ENCODE data around the gene ZNF836.

The ZNF836 gene

GRCh38 chr19:52197964-52198363 lies 26.5 kb upstream of the ZNF836 start:
- H3K9ac ChIP-seq: no peak overlapping the region
- peaks cover 68% of the 10 kb centered on the region for H3K79me2 ChIP-seq (ENCODE audit: insufficient read depth, low read depth)
- H3K36me3 ChIP-seq (ENCODE audit: insufficient read depth): peaks cover 24% of the 10 kb centered on the region; the same call in 1 of the 2 replicates
- no peak overlapping the region for H3K4me2 ChIP-seq
- H4K20me1 ChIP-seq (ENCODE audit: insufficient read depth): no peaks in the 10 kb centered on the region
- no peak overlapping the region for H3K4me3 ChIP-seq (IDR thresholded peaks at IDR 0.05; ENCODE audit: insufficient read depth, low read depth, low read length)
- H3K4me1 ChIP-seq (ENCODE audit: low read depth, poor library complexity, severe bottlenecking): no peaks in the 10 kb centered on the region
- no peak for TF ChIP-seq CTCF (conservative IDR thresholded peaks at IDR 0.05; ENCODE audit: low read depth, low read length)
- no peak overlapping the region for H2AFZ ChIP-seq (ENCODE audit: low read depth)
- H3K27ac ChIP-seq: no peak overlapping the region
- H3K27me3 ChIP-seq (ENCODE audit: insufficient read depth, low read depth): no peaks in the 10 kb centered on the region

- peaks cover 21% of the 10 kb centered on the region; the same call in 1 of the 2 replicates for H3K36me3 ChIP-seq (ENCODE audit: insufficient read depth)
- no peak for TF ChIP-seq CTCF (conservative IDR thresholded peaks at IDR 0.05; ENCODE audit: low read depth, low read length)
- H3K4me2 ChIP-seq: no peak overlapping the region
- no peak overlapping the region for H3K4me3 ChIP-seq (IDR thresholded peaks at IDR 0.05; ENCODE audit: insufficient read depth, low read depth, low read length)
- H3K4me1 ChIP-seq (ENCODE audit: low read depth, poor library complexity, severe bottlenecking): peaks cover 2% of the 10 kb centered on the region
- H3K27me3 ChIP-seq (ENCODE audit: insufficient read depth, low read depth): no peaks in the 10 kb centered on the region
- peaks cover 83% of the 10 kb centered on the region for H3K79me2 ChIP-seq (ENCODE audit: insufficient read depth, low read depth)
- H2AFZ ChIP-seq (ENCODE audit: low read depth): no peak overlapping the region
- H4K20me1 ChIP-seq (ENCODE audit: insufficient read depth): no peaks in the 10 kb centered on the region
- H3K9ac ChIP-seq: no peak overlapping the region
- no peak overlapping the region for H3K27ac ChIP-seq
These were observed 25.0 kb upstream of the ZNF836 start for GRCh38 chr19:52196256-52196967.

- Histone ChIP-seq H3K27ac (no peak overlapping the region), H3K36me3 (ENCODE audit: insufficient read depth) (peaks cover 13% of the 10 kb centered on the region; the same call in 1 of the 2 replicates), H3K4me3 (IDR thresholded peaks at IDR 0.05; ENCODE audit: insufficient read depth, low read depth, low read length) (no peak overlapping the region)
These were observed 20.5 kb upstream of the ZNF836 start for GRCh38 chr19:52191951-52192350.

GRCh38 chr19:52191389-52191788 lies 20.0 kb upstream of the ZNF836 start:
- H3K27ac ChIP-seq: no peak overlapping the region
- peaks cover 62% of the 10 kb centered on the region for H3K79me2 ChIP-seq (ENCODE audit: insufficient read depth, low read depth)
- H3K4me3 ChIP-seq (IDR thresholded peaks at IDR 0.05; ENCODE audit: insufficient read depth, low read depth, low read length): no peak overlapping the region
- H4K20me1 ChIP-seq (ENCODE audit: insufficient read depth): no peaks in the 10 kb centered on the region
- H3K27me3 ChIP-seq (ENCODE audit: insufficient read depth, low read depth): no peaks in the 10 kb centered on the region
- peaks cover 13% of the 10 kb centered on the region; the same call in 1 of the 2 replicates for H3K36me3 ChIP-seq (ENCODE audit: insufficient read depth)
- H3K9ac ChIP-seq: no peak overlapping the region
- no peak for TF ChIP-seq CTCF (conservative IDR thresholded peaks at IDR 0.05; ENCODE audit: low read depth, low read length)
- no peak overlapping the region for H2AFZ ChIP-seq (ENCODE audit: low read depth)
- peaks cover 12% of the 10 kb centered on the region for H3K4me1 ChIP-seq (ENCODE audit: low read depth, poor library complexity, severe bottlenecking)
- H3K4me2 ChIP-seq: peak overlapping the region; percentile 87

More at GRCh38 chr19:52191951-52192350, 20.5 kb upstream of the ZNF836 start:
- Histone ChIP-seq H3K79me2 (ENCODE audit: insufficient read depth, low read depth) (peaks cover 68% of the 10 kb centered on the region), H3K4me1 (ENCODE audit: low read depth, poor library complexity, severe bottlenecking) (peaks cover 12% of the 10 kb centered on the region), H3K9ac (no peak overlapping the region), H4K20me1 (ENCODE audit: insufficient read depth) (no peaks in the 10 kb centered on the region), H3K4me2 (0 out of 2 replicates have a peak overlapping the region, but pooled peaks have one; percentile 87), H3K27me3 (ENCODE audit: insufficient read depth, low read depth) (no peaks in the 10 kb centered on the region), H2AFZ (ENCODE audit: low read depth) (no peak overlapping the region)
- no peak for TF ChIP-seq CTCF (conservative IDR thresholded peaks at IDR 0.05; ENCODE audit: low read depth, low read length)
